ENCODE results near the gene DLEC1. TPM values are rescaled to one million over a fixed set of nuclear protein-coding genes. Genes with fewer than 3 reads are reported as not detected.

The DLEC1 gene
- total RNA-seq, 1 donor from 2014 or later = 0.54 TPM

GRCh38 chr3:37992271-37993066 is 46.5 kb upstream of the DLEC1 start:
- Mint-ChIP-seq H3K36me3 (ENCODE audit: low read depth, unreplicated experiment) (no peaks in the 10 kb centered on the region), H3K9me3 (ENCODE audit: unreplicated experiment) (peaks cover 2% of the 10 kb centered on the region), H3K4me1 (ENCODE audit: low read depth, unreplicated experiment) (peaks cover 1% of the 10 kb centered on the region), H3K4me3 (ENCODE audit: unreplicated experiment) (no peak overlapping the region), H3K27me3 (ENCODE audit: low read depth, unreplicated experiment) (peaks cover 44% of the 10 kb centered on the region), H3K27ac (ENCODE audit: unreplicated experiment) (no peak overlapping the region)
- H3K27ac ChIP-seq (ENCODE audit: low read depth, low read length) = no peak overlapping the region
- no peak overlapping the region for H3K4me3 ChIP-seq (ENCODE audit: insufficient read depth, low read depth, low read length)
- H3K4me2 ChIP-seq (ENCODE audit: low read length) = no peak overlapping the region
- no peaks in the 10 kb centered on the region for H4K20me1 ChIP-seq (ENCODE audit: insufficient read depth, low read length)
- no peak overlapping the region for H3K9ac ChIP-seq (ENCODE audit: low read length)
- TF ChIP-seq CTCF (IDR thresholded peaks at IDR 0.05; ENCODE audit: insufficient read depth, low read depth, low read length) = no peak
- no peak for TF ChIP-seq EZH2 (IDR thresholded peaks at IDR 0.05; ENCODE audit: insufficient read depth, low read length)
- H3K27me3 ChIP-seq (ENCODE audit: insufficient read depth, low read length) = peaks cover 5% of the 10 kb centered on the region
- no peaks in the 10 kb centered on the region for H3K79me2 ChIP-seq (ENCODE audit: insufficient read depth, low read length)
- DNase-seq (ENCODE audit: low read depth) (no peak), FAIRE-seq (no peak)
- H2AFZ ChIP-seq (ENCODE audit: low read depth, low read length) = no peak overlapping the region
- H3K9me3 ChIP-seq (ENCODE audit: insufficient read depth, low read depth, low read length) = no peaks in the 10 kb centered on the region
- H3K4me1 ChIP-seq (ENCODE audit: insufficient read depth, low read length) = peaks cover 6% of the 10 kb centered on the region
- no peaks in the 10 kb centered on the region for H3K36me3 ChIP-seq (ENCODE audit: insufficient read depth, low read length)

GRCh38 chr3:37993067-37993455 is 45.9 kb upstream of the DLEC1 start:
- no peak for TF ChIP-seq EZH2 (IDR thresholded peaks at IDR 0.05; ENCODE audit: insufficient read depth, low read length)
- no peak overlapping the region for H3K27ac ChIP-seq (ENCODE audit: low read depth, low read length)
- H3K36me3 ChIP-seq (ENCODE audit: insufficient read depth, low read length) = no peaks in the 10 kb centered on the region
- peaks cover 5% of the 10 kb centered on the region for H3K27me3 ChIP-seq (ENCODE audit: insufficient read depth, low read length)
- no peaks in the 10 kb centered on the region for H3K9me3 ChIP-seq (ENCODE audit: insufficient read depth, low read depth, low read length)
- Mint-ChIP-seq H3K9me3 (ENCODE audit: unreplicated experiment) (peaks cover 2% of the 10 kb centered on the region), H3K36me3 (ENCODE audit: low read depth, unreplicated experiment) (no peaks in the 10 kb centered on the region), H3K27ac (ENCODE audit: unreplicated experiment) (no peak overlapping the region), H3K27me3 (ENCODE audit: low read depth, unreplicated experiment) (peaks cover 44% of the 10 kb centered on the region), H3K4me1 (ENCODE audit: low read depth, unreplicated experiment) (peaks cover 1% of the 10 kb centered on the region), H3K4me3 (ENCODE audit: unreplicated experiment) (no peak overlapping the region)
- H3K79me2 ChIP-seq (ENCODE audit: insufficient read depth, low read length) = no peaks in the 10 kb centered on the region
- H4K20me1 ChIP-seq (ENCODE audit: insufficient read depth, low read length) = no peaks in the 10 kb centered on the region
- no peak overlapping the region for H3K4me3 ChIP-seq (ENCODE audit: insufficient read depth, low read depth, low read length)
- no peak overlapping the region for H3K4me2 ChIP-seq (ENCODE audit: low read length)
- no peak overlapping the region for H2AFZ ChIP-seq (ENCODE audit: low read depth, low read length)
- no peak overlapping the region for H3K9ac ChIP-seq (ENCODE audit: low read length)
- FAIRE-seq (no peak), DNase-seq (ENCODE audit: low read depth) (no peak)
- peaks cover 6% of the 10 kb centered on the region for H3K4me1 ChIP-seq (ENCODE audit: insufficient read depth, low read length)

GRCh38 chr3:37993460-37993819 is 45.6 kb upstream of the DLEC1 start:
- Histone ChIP-seq H3K9me3 (ENCODE audit: insufficient read depth, low read depth, low read length) (no peaks in the 10 kb centered on the region), H3K4me1 (ENCODE audit: insufficient read depth, low read length) (peaks cover 9% of the 10 kb centered on the region), H3K79me2 (ENCODE audit: insufficient read depth, low read length) (no peaks in the 10 kb centered on the region), H3K4me3 (ENCODE audit: insufficient read depth, low read depth, low read length) (peak overlapping the region; percentile 67), H3K36me3 (ENCODE audit: insufficient read depth, low read length) (no peaks in the 10 kb centered on the region), H2AFZ (ENCODE audit: low read depth, low read length) (peak overlapping the region; percentile 94), H3K4me2 (ENCODE audit: low read length) (peak overlapping the region; percentile 89), H3K9ac (ENCODE audit: low read length) (peak overlapping the region; percentile 75), H3K27me3 (ENCODE audit: insufficient read depth, low read length) (peaks cover 5% of the 10 kb centered on the region), H3K27ac (ENCODE audit: low read depth, low read length) (no peak overlapping the region), H4K20me1 (ENCODE audit: insufficient read depth, low read length) (no peaks in the 10 kb centered on the region)
- no peak overlapping the region for H3K27ac Mint-ChIP-seq (ENCODE audit: unreplicated experiment)
- TF ChIP-seq CTCF (IDR thresholded peaks at IDR 0.05; ENCODE audit: insufficient read depth, low read depth, low read length) = no peak
- no peak for TF ChIP-seq EZH2 (IDR thresholded peaks at IDR 0.05; ENCODE audit: insufficient read depth, low read length)
- no peak for DNase-seq (ENCODE audit: low read depth)
- peaks cover 44% of the 10 kb centered on the region for H3K27me3 Mint-ChIP-seq (ENCODE audit: low read depth, unreplicated experiment)
- no peak for FAIRE-seq
- H3K9me3 Mint-ChIP-seq (ENCODE audit: unreplicated experiment) = peaks cover 2% of the 10 kb centered on the region
- H3K4me3 Mint-ChIP-seq (ENCODE audit: unreplicated experiment) = no peak overlapping the region
- peaks cover 1% of the 10 kb centered on the region for H3K4me1 Mint-ChIP-seq (ENCODE audit: low read depth, unreplicated experiment)
- no peaks in the 10 kb centered on the region for H3K36me3 Mint-ChIP-seq (ENCODE audit: low read depth, unreplicated experiment)
